Peyer's patch (tissue), 4 donors: ENCODE results near the gene DYRK1A.

Experiments
- CTCF ChIP-seq, 6 experiments: fragments of 450-650 bp in 4 of 6; fragments of 200-600 bp in 2 of 6; sonication (generic) in 1 of 6; IDR thresholded peaks; one replicate each; pipeline ENCODE4 v1.5.1; 2017 to 2019; ENCODE audit warnings: antibody characterized with exemption in 6 of 6, mild to moderate bottlenecking in 3 of 6, moderate library complexity in 1 of 6
- POLR2A ChIP-seq, 2 donors: fragments of 450-650 bp; IDR thresholded peaks; one replicate each; pipeline ENCODE4 v1.5.1; 2017; ENCODE audit warnings: antibody characterized with exemption in 2 of 2, mild to moderate bottlenecking in 2 of 2, moderate library complexity in 2 of 2

GRCh38 chr21:37396855-37397254, 30.3 kb downstream of the DYRK1A start:
- TF ChIP-seq POLR2A (IDR thresholded peaks at IDR 0.05), result no peak
- TF ChIP-seq CTCF (IDR thresholded peaks at IDR 0.05), result no peak
